GM21825 (cell line): ENCODE data around the gene PLEKHG7.
"Not testable (repeated sequence)": the region's sequence is repeated elsewhere in the genome, so short reads cannot be mapped to it uniquely, and the experiment has no call there.

Source experiments
- ATAC-seq: cut with Tn5 transposase; IDR thresholded peaks from one replicate; pipeline ENCODE4 v1.9.1; 2021; ENCODE audit warnings: mild to moderate bottlenecking, moderate library complexity; ENCODE audit not compliant: unreplicated experiment

Gene PLEKHG7, protein sequence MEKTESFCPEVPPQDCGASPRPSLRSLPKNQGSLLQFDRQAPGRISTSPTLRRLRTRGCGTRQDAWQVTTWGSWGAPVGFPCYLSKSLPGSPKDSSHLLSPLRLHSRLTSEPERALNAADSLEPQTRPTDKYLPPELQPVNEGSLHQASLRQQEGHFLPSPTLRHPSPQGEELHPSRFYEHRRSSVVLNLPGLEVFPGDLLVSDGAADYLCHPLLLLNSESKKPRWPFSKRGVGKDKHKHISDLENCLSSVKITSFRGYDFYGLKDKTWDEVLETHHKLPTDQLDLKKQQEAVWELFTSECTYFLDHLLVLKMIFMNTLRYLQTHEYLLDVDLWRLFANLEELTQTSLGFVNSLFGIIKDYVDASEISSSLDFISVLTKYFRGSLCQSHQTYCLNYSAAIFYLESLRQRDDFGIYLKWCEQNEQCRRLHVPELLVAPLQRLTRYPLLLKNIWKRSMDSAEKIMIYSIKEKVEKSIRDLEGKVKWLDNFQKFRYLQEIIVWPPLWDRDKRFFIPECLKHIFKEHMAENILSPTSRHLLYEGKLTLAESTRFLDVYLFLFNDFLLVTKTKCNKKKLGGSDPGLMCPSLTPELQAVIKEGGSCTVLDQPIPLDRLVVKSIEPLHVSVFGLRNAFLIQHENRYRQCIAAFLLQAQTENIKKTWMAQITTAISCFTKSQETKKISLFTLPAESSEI

DNA sequence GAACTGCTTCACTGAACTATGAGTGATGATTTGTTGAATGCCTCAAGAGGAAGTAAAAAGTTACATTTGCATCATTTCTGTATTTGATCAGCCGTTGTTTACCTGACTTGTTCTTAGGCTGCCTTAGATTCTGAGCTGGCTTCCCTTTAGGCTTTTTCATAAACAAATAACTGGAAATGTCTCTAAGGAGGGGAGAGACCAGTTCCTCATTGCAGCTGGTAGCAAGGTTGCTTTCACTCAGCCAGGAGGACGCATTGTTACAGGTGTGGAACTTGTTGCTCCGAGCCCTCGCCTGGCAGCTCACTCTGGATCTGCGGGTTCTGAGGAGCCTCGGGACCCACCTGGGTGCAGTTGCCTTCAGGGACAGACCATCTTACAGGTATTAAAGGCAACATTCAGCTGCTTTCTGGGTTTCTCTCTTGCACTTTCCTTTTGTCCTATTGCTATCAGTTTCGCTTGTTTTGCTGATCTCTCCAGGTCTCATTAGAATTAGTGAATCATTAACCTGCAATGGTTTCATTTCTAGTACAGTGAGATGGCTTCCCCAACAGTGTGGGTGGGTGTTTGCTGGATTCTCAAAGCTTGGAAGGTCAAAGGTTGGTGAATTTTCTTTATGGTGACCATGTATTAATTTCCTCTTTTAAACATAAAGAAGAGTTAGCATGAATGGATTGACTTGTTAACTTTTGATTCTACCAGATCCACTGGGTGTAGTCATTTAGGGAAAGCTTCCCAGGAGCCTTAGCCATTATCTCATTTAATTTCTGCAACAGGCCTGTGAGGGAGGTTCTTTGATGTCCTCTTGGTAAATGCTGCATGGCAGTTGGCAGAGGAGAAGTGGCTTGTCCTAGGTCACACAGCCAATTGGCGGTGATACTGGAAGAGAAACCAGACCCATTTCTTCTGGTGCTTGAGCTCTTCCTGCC lies at the start of gene PLEKHG7:
Gene PLEKHG7 (plus strand): TSS at position 236 of the 926 bp plus-strand sequence. CDS start 3,643 bp downstream, outside the sequence.
- ATAC-seq = peak; percentile 92

DNA sequence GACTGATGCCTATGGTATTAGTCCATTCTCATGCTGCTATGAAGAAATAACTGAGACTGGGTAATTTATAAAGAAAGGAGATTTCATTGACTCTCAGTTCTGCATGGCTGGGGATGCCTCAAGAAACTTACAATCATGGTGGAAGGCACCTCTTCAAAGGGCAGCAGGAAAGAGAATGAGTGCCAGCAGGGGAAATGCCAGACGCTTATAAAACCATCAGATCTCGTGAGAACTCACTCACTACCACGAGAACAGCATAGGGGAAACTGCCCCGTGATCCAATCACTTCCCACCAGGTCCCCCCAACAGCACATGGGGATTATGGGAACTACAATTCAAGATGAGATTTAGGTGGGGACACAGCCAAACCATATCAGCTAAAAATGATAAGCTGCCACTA lies 48.5 kb upstream of the PLEKHG7 start:
- ATAC-seq = not testable (repeated sequence)

DNA sequence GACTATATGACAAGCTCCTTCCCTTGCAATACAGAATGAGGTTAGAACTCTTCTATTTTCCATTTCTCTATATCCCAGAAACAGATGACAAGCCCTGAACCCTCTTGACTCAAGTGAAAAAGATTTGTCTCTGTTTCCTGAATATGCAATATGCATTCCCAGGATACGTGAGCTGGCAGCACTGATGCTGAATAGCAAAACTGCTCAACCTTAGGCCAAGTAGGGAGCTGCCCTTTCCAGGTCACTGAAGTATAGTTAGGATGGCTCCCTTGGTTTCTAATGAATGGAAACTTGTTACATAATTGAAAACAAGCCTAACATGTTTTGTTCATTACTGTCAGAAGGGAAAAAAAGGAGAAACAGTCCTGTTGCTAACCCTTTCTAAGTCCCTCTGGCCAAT lies 47.9 kb upstream of the PLEKHG7 start:
- no peak for ATAC-seq

DNA sequence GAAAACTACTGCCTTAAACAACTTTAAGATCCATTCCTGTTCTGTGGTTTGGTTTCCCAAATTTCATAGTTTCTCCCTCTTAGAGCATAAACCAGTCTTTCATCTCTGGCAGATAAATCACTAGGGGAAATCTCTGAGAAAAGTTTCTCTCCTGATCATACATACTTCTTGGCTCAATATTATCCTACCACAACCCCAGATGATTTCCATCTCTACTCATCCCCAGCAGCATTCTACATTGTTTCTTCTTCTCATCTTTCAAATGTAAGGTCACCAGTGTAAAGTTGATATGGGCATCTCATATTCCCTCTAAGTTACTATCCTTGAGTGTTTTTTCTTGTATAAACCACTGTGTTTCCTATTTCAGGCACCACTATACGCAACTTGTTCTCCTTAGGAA lies 45.9 kb upstream of the PLEKHG7 start:
- no peak for ATAC-seq

DNA sequence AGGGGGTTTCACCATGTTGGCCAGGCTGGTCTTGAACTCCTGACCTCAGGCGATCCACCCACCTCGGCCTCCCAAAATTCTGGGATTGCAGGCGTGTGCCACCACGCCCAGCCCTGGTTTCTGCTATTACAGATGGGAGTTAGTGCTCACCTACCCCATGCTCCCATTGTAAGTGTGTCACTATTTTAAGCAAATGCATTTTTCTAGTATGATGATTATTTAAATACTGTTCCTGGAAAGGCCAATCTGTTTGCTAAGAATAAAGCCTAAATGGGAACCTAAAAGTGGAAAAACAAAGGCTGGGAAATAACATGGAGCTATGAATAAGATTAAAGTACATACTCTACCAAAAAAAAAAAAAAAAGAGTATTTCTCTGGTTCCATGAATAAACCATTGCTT lies 45.0 kb upstream of the PLEKHG7 start:
- ATAC-seq = no peak

DNA sequence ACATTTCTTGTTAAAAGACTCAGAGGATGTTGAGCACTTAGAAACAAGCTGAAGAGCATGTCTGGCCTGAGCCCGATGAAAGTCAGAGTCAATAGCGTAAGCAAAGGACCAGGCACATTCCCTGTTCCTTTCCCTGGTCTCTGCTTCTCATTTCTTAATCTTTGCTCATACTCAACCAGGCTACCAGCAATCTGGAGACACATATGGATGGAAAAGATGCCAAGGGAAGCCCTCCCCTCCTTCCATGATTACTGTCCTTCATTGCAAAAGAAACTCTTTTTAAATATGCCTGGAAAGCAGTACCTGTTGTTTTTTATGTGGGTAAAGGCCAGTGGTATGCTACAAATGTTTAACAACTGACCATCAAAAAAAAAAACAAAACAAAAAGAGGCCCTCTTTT lies 44.2 kb upstream of the PLEKHG7 start:
- ATAC-seq = no peak

DNA sequence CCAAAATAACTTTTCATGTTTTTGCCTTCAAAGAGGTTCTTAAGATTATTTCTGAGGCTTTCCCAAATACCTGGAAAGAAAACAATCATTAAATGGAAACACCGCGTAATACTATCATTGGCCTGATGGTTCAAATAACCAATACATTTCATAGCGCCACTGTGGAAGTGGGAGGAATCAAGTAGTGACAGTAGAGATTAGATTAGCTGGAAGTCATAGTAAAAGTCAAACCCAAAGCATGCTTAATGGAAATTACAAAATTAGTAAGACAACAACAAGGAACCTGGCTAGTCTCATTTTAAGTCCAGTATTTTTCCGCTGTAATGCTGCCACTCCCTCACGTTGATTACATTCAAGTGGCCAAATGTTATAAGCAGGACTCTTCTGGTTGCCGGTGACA lies 41.5 kb upstream of the PLEKHG7 start:
- no peak for ATAC-seq

DNA sequence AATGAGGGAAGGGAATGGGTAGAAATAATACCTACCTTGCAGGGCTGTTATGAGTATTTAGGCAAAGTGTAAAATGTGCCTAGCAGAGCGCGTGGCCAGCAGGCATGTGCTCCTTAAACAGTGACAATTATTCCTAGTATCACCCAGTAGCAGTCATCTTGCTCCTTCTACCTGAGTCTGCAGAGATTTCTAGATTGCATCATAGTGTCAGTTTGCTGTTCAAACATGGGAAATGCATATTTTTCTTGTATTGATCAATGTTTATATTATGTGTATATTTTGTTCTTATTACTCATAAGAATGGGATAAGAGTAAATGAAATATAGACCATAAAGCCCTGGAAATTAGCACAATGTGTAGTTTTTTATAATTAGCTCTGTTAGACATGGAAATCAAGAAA lies 37.3 kb upstream of the PLEKHG7 start:
- no peak for ATAC-seq

DNA sequence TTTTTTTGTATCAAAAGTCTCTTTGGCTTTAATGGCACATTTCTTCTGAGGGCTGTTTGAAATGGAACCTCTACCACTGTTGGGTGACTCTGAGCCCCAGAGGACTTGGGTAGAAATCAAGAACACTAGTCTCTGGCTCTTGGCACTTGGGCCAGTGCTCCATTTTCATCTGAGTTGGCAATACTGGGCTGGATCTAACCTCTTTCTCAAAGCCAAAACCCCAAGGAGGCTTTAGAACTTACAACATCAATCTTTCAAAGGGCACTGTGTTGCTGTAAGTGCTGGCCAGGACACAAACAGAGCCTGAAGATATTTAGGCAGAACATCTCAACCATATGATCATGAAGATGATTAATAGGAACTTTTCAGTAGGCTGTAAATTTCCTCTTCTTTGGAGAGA lies 34.0 kb upstream of the PLEKHG7 start:
- no peak for ATAC-seq

DNA sequence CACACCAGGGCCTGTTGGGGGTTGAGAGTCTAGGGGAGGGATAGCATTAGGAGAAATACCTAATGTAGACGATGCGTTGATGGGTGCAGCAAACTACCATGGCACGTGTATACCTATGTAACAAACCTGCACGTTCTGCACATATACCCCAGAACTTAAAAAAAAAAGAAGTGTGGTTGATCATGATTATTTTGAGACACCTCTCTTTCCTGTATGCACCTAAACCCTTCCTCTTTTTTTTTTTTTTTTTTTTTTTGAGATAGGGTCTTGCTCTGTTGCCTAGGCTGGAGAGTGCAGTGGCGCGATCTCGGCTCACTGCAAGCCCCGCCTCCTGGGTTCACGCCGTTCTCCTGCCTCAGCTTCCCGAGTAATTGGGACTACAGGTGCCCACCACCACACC lies 31.3 kb upstream of the PLEKHG7 start:
- not testable (repeated sequence) for ATAC-seq

DNA sequence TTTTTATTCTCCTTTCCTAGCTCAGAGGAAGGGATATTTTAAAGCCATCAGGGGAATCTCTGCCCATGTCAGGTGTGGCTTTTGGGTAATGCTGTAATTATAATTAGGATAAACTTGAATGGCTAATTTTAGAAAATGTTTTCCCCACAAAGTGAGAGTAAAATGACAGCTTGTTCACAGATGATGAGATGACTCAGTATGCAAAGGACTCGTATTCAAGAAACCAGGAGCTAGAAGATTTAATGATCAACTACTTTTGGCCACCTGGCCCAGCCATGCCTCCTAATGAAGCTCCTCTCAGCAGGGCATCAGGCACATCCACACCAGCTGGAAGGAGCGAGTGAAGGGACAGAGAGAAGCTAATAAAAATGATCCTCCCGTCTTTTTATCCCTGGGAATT lies 29.0 kb upstream of the PLEKHG7 start:
- ATAC-seq = peak; percentile 75

DNA sequence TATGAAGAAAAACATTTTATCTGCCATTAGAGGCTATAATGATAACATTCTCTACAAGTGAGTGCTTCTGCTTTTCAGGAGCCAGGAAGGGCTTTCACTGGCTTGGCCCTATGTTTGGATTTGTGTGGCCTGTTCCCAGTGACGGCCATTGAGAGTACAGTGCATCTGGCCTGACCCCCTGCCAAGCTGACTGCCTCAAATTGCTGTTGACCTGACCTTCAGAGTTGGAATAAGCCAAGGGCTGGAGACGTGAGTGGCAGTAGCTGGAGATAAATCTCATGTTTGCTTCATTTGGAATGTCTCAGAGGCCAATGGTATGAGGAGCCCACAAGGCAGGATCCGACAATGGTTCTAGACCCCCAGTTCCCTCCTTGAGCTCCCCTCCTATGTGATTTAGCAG lies 28.3 kb upstream of the PLEKHG7 start:
- ATAC-seq = no peak

DNA sequence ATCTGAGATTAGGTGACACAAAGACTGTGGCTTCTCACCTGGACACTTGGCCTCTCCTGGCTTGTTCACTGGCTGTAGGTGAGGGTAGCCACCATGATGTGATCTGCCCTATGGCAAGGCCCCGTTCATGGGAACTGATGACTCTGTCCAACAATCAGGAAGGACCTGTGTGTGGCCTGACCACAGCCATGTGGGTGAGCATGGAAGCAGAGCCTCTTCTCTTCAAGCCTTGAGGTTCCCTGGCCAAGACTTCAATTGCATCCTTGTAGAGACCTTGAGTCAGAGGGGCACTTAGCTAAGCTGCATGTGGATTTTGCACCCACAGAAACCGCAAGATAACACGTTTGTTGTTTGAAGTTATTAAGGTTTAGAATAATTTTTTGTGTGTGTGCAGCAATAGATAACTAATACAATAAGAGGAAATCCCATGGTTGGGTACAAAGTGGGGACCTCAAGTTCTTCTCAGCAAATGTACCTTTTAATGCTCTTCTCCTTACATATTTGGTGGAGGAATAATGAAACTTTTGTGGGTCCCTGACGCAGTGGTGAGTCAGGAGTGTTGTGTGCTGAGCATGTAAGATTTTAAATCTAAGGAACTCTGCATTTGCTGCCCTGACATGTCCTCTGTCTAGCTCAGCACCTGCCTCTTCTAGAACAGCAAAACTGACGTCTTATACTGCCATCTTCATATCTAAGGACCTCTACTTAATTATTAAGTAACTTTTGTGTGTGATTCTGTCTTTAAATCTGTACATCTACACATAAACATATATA lies 27.5 kb upstream of the PLEKHG7 start:
- no peak for ATAC-seq

DNA sequence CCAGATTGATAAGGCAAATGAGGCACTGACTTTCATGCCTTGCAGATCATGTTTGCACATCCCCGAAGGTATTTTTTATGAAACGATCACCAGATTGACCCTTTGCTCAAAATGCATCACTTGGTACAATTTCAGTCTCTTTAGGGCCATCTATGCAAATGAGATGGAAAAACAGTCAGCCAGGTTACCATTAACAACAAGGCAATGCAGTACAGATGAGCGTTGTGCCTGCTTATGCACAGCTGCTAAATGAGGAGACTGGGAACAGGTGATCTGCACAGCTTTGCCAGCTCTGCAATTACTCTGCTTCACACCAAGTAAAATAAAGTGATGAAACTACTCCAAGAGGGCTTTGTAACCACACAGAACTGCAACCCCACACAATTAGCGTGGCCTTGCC lies 26.1 kb upstream of the PLEKHG7 start:
- ATAC-seq = no peak

DNA sequence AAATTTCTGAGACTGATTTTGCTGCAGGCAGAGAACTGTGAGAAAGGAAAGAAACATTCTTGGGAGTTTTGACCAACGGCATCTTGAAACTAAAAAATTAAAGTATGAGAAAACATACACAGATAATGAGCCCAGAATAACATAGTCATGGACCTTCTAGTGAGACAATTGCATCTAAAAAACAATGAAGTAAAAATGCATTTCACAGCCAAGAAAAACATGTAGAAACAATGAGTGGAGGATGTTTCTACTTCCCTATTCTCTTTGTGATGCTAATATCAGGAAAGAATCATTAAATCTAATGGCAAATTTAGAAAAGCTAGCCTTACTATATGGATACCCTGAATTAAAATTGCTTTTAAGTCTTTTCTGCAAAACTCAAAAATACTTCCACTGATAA lies 12.2 kb upstream of the PLEKHG7 start:
- no peak for ATAC-seq

DNA sequence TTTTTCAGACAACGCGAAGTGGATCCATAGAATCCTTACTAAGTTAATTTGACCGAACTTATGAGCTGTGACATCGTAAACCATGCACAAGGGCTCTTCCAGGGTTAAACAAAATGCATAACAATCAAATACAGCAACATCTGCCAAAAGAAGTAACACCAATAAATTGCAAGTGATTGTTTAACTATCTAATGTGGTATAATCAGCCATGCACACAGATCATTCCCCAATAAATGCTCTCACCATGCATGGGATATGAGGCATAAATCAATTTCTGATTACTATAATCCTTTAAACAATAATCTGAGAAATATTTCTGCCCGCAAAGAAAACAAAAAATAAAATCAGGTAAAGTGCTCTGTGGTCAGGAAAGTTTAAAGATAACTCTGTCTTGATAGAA lies 7.7 kb upstream of the PLEKHG7 start:
- ATAC-seq = no peak

DNA sequence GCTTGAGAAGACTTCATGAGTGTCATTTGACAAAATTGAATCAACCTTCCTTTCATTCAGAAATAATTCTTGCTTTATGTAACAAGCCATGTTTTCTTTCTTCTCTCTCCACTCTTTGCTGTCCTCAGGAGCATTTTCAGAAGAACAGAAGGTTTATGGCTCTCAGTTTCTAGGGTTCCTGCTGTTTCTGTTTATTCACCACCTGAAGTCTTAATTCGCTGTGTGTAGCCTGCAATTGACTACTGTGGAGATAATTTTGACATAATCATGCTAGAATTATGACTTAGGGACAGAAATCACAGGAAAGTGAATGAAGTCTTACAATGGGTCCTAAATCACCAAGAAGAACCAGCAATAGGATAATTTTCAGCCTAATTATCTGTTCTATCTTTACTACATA lies 7.2 kb upstream of the PLEKHG7 start:
- ATAC-seq = no peak

DNA sequence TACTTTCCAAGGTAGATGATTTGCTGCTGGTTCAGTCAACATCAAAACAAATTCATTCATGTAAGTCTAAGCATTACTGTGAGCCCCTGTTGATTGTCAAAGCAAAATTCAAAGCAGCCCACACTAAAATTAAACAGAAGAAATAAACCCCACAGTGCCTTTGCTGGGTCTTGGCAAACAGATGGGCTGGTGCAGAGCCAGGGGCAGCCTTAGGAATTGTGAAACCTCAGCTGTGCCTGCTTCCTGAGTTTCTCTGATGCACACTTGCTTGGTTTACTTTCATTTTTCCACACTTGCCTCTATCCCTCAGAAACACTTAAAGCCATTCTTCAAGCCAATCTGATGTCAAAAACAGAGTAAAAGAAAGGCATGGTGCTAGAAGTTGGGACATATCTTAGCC lies 6.6 kb upstream of the PLEKHG7 start:
- ATAC-seq = no peak

DNA sequence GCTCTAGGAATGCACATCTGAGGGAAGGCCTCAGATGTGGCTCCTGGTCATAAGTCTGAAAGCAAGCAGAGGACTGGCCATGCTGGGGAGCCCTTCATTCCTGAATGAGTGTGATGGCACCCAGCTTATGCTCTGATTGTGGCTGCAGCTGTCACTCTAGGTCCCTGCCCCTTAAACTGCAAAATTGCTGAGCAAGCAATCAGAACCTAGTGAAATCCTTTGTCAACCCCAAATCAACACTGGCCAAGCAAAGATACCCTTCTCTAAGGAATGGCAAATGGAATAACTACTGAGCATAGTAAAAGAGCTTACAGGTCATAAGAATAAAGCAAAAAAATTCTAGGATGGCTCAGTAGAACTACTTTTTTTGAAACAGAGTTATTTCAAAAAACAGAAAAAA lies 4.3 kb upstream of the PLEKHG7 start:
- ATAC-seq = no peak

DNA sequence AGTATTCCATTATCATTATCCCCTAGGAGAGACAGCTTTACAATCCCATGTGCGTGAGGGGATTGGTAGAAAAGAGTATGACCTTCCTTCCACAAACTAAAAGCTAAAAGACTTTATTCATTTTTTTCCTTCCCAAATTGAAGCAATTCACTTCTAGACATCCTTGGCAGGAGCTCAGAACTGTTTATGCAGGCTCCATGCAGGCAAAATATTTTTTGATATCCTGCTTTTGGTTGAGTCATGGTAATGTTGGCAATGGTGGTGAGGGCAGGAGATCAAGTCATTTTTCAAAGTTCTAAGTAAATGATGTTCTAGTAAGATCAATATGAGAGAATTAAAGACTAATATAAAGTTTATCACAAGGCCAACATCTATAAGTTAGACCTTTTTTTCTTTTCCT lies 1.3 kb upstream of the PLEKHG7 start:
- no peak for ATAC-seq

DNA sequence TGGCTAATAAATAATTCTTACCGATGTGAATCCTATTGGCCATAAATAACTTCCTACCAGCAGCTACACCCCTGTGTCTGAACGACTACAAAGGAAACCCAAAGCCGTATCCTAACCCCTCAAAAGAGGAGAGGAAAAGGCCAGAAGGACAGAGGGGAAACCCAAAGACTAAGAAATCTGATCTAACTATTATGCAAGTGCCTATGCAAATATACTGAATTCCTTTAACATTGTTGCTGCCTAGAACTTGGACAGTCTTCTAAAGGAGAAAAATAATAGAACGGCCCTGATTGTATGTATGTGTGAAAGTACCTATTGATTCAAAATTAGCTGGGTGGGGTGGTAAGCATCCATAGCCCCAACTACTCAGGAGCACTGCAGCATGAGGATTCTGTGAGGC lies 997 bp downstream of the PLEKHG7 start:
- ATAC-seq = no peak
